Astrocyte of the spinal cord (primary cell): ENCODE results near the gene SERPINE1.
"Not testable (repeated sequence)": the region's sequence is repeated elsewhere in the genome, so short reads cannot be mapped to it uniquely, and the experiment has no call there.

Experiments
- DNase-seq: peaks from one replicate; pipeline ENCODE4 v3.0.0; 2011; ENCODE audit warnings: low read depth, low spot score
- H3K4me3 ChIP-seq: 2 replicates; pipeline ENCODE4 v1.5.1; 2011; ENCODE audit warnings: low read depth, mild to moderate bottlenecking, low read length, moderate library complexity
- CTCF ChIP-seq: IDR thresholded peaks from 2 replicates; pipeline ENCODE4 v1.5.1; 2012; ENCODE audit warnings: low read depth, mild to moderate bottlenecking, low read length, inconsistent platforms
- in situ Hi-C: cut with HindIII; loops from 2 replicates; pipeline ENCODE4 v1.10.0; 2017; ENCODE audit warnings: low sequenced_read_pairs

SERPINE1 gene

GRCh38 chr7:101109368-101109767 lies 17.5 kb upstream of the SERPINE1 start:
- no peak for TF ChIP-seq CTCF
- no peak for DNase-seq
- in situ Hi-C loops = no loop called here
- no peak overlapping the region for H3K4me3 ChIP-seq

- TF ChIP-seq CTCF = no peak
- in situ Hi-C loops = no loop called here
- DNase-seq = no peak
- no peak overlapping the region for H3K4me3 ChIP-seq
Observed at GRCh38 chr7:101111261-101111660, 15.6 kb upstream of the SERPINE1 start.

- H3K4me3 ChIP-seq = no peak overlapping the region
- peak; percentile 91 for DNase-seq
- in situ Hi-C loops = no loop called here
- no peak for TF ChIP-seq CTCF
Observed at GRCh38 chr7:101112233-101112632, 14.7 kb upstream of the SERPINE1 start.

GRCh38 chr7:101113140-101113539 lies 13.8 kb upstream of the SERPINE1 start:
- DNase-seq, in situ Hi-C loops, H3K4me3 ChIP-seq: not testable (repeated sequence)

GRCh38 chr7:101113836-101114235 lies 13.1 kb upstream of the SERPINE1 start:
- in situ Hi-C loops = no loop called here
- H3K4me3 ChIP-seq = no peak overlapping the region
- no peak for TF ChIP-seq CTCF
- DNase-seq = no peak

- no peak for TF ChIP-seq CTCF
- DNase-seq = no peak
- no peak overlapping the region for H3K4me3 ChIP-seq
- in situ Hi-C loops = no loop called here
Observed at GRCh38 chr7:101114492-101114891, 12.4 kb upstream of the SERPINE1 start.

- no peak overlapping the region for H3K4me3 ChIP-seq
- TF ChIP-seq CTCF = no peak
- in situ Hi-C loops = no loop called here
- no peak for DNase-seq
Observed at GRCh38 chr7:101115215-101115614, 11.7 kb upstream of the SERPINE1 start.
